T follicular helper cell (primary cell): ENCODE results near the gene NUDT12.

Source experiments
- DNase-seq: peaks from one replicate; pipeline ENCODE4 v3.0.0-alpha.2; 2020; ENCODE audit warnings: low read depth
- total RNA-seq, 2 experiments: gene quantifications; one replicate each; lab custom pipeline; 2026; lab: John Stamatoyannopoulos, UW

NUDT12 gene
- 2.5 to 2.9 reads per million in 2 experiments for total RNA-seq

GRCh38 chr5:103562453-103563157 lies at the start of gene NUDT12:
TSS of gene NUDT12 (minus strand) at chr5:103562789. CDS start at chr5:103560248, 2,541 bp downstream.
- peak; percentile 7 for DNase-seq

- no peak for DNase-seq
These were observed 44.8 kb upstream of the NUDT12 start for GRCh38 chr5:103607346-103607745.

GRCh38 chr5:103605277-103605676 lies 42.7 kb upstream of the NUDT12 start:
- DNase-seq: no peak

GRCh38 chr5:103602438-103602837 lies 39.8 kb upstream of the NUDT12 start:
- no peak for DNase-seq

- DNase-seq: no peak
These were observed 38.7 kb upstream of the NUDT12 start for GRCh38 chr5:103601314-103601713.

- no peak for DNase-seq
These were observed 37.5 kb upstream of the NUDT12 start for GRCh38 chr5:103600086-103600485.

- DNase-seq: no peak
These were observed 36.5 kb upstream of the NUDT12 start for GRCh38 chr5:103598997-103599566.

GRCh38 chr5:103590221-103590620 lies 27.6 kb upstream of the NUDT12 start:
- no peak for DNase-seq

GRCh38 chr5:103589776-103590175 lies 27.2 kb upstream of the NUDT12 start:
- DNase-seq: no peak

- no peak for DNase-seq
These were observed 26.8 kb upstream of the NUDT12 start for GRCh38 chr5:103589357-103589756.

- no peak for DNase-seq
These were observed 24.7 kb upstream of the NUDT12 start for GRCh38 chr5:103587185-103587748.

GRCh38 chr5:103582364-103582763 lies 19.8 kb upstream of the NUDT12 start:
- no peak for DNase-seq

GRCh38 chr5:103573411-103573810 lies 10.8 kb upstream of the NUDT12 start:
- DNase-seq: no peak

GRCh38 chr5:103572454-103572853 lies 9.9 kb upstream of the NUDT12 start:
- no peak for DNase-seq

GRCh38 chr5:103571730-103572129 lies 9.1 kb upstream of the NUDT12 start:
- DNase-seq: no peak

- DNase-seq: no peak
These were observed 6.9 kb upstream of the NUDT12 start for GRCh38 chr5:103569313-103570060.

GRCh38 chr5:103565719-103566118 lies 3.1 kb upstream of the NUDT12 start:
- no peak for DNase-seq

GRCh38 chr5:103561685-103562452 lies 720 bp downstream of the NUDT12 start:
- DNase-seq: no peak

- DNase-seq: no peak
These were observed 1.8 kb downstream of the NUDT12 start for GRCh38 chr5:103560826-103561225.

- no peak for DNase-seq
These were observed 15.7 kb downstream of the NUDT12 start for GRCh38 chr5:103546858-103547257.

GRCh38 chr5:103542441-103542840 lies 20.1 kb downstream of the NUDT12 start:
- no peak for DNase-seq

- DNase-seq: no peak
These were observed 21.0 kb downstream of the NUDT12 start for GRCh38 chr5:103541569-103541968.
